Measurements from ENCODE around the gene CACNG3.

CACNG3 gene

DNA sequence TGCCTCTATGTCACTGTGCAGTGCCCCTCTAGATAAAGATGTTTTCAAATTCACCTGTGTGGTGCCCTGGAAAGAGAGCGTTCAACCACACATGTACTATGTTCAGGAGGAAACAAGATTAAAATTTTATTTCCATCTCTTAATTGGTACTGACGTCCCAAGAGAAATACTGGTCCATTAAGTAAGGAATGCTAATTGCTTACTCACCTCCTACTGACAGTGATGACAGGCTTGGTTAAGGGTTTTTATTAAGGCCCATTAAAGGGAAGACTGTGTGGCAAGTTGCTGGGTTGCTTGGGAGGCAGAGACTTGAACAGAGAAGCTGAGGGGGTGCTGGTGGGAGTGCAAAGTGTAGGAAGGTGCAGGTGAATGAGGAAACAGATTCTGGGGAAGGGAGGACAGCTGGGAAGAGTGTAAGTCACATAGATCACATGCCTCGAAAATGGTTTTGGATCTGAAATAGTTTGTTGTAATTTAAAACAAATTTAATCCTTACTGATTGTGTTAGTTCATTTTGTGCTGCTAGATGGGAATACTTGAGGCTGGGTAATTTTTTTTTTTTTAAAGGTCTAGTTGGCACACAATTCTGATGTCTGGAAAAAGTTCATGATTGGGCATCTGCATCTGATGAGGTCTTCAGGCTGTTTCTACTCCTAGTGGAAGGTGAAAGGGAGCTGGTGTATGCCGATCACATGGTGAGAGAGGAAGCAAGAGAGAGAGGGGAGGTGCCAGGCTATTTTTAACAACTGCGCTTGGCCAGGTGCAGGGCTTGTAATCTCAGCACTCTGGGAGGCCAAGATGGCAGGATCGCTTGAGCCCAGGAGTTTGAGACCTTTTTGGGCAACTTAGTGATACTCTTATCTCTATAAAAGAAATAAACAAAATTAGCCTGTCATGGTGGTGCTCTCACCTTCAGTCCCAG, 140.5 kb downstream of the CACNG3 start:
- no peak for DNase-seq (ENCODE audit: low spot score)

- no peak for DNase-seq (ENCODE audit: low spot score)
Observed at GRCh38 chr16:24409045-24409444, 152.9 kb downstream of the CACNG3 start.
